ENCODE data around the gene KCNJ12. TPM values are rescaled to one million over a fixed set of nuclear protein-coding genes. Genes with fewer than 3 reads are reported as not detected.
"Not testable (repeated sequence)": the region's sequence is repeated elsewhere in the genome, so short reads cannot be mapped to it uniquely, and the experiment has no call there.

Gene KCNJ12
- total and polyA plus RNA-seq, 2 experiments from 2014 or later, result 0.61 to 2.4 TPM

GRCh38 chr17:21453144-21453898 lies 77.2 kb downstream of the KCNJ12 start (continued):
- TF ChIP-seq ZNF462 (CRISPR knock-in tag; IDR thresholded peaks at IDR 0.05) (no peak), REST (IDR thresholded peaks at IDR 0.05; ENCODE audit: unreplicated experiment) (no peak), NANOG (IDR thresholded peaks at IDR 0.05; ENCODE audit: borderline replicate concordance) (no peak), JUNB (IDR thresholded peaks at IDR 0.05; ENCODE audit: unreplicated experiment) (no peak), EZH2phosphoT487 (IDR thresholded peaks at IDR 0.05; ENCODE audit: unreplicated experiment) (no peak), POLR2AphosphoS5 (IDR thresholded peaks at IDR 0.05; ENCODE audit: low read depth) (no peak), EZH2 (IDR thresholded peaks at IDR 0.05; ENCODE audit: low read depth, unreplicated experiment) (no peak)

- not testable (repeated sequence) for H3K4me3 ChIP-seq
- peaks cover 26% of the 10 kb centered on the region for H3K27me3 ChIP-seq (ENCODE audit: insufficient read depth)
Observed at GRCh38 chr17:21454006-21454405, 77.8 kb downstream of the KCNJ12 start.

More at GRCh38 chr17:21454006-21454405, 77.8 kb downstream of the KCNJ12 start:
- not testable (repeated sequence) for H3F3A ChIP-seq (replicated peaks; ENCODE audit: low read depth); H3K27ac Mint-ChIP-seq; H3K4me2 ChIP-seq; H3K36me3 ChIP-seq (ENCODE audit: insufficient read depth); ATAC-seq; H3K9me2 ChIP-seq (ENCODE audit: insufficient read depth); H3K4me3 Mint-ChIP-seq; H2AFZ ChIP-seq; H3K79me2 ChIP-seq (replicated peaks; ENCODE audit: insufficient read depth); H3K36me3 Mint-ChIP-seq (ENCODE audit: low read depth); DNase-seq (ENCODE audit: low spot score); H3K4me1 ChIP-seq (ENCODE audit: insufficient read depth); H3K27ac ChIP-seq (ENCODE audit: low read depth); H4K20me1 ChIP-seq (replicated peaks; ENCODE audit: insufficient read depth)
- H3K4me1 Mint-ChIP-seq, result peaks cover 18% of the 10 kb centered on the region
- H3K27me3 Mint-ChIP-seq (ENCODE audit: insufficient read depth, low read depth, poor library complexity), result peaks cover 45% of the 10 kb centered on the region
- peaks cover 12% of the 10 kb centered on the region; the same call in 2 of the 3 replicates for H3K9me3 Mint-ChIP-seq

Measured in GM23338 (cell line).